GM19397 (cell line): ENCODE results near the gene PGAM2.
"Not testable (repeated sequence)": the region's sequence is repeated elsewhere in the genome, so short reads cannot be mapped to it uniquely, and the experiment has no call there.

Experiments used
- ATAC-seq: cut with Tn5 transposase; IDR thresholded peaks from one replicate; pipeline ENCODE4 v1.9.1; 2021; ENCODE audit warnings: mild to moderate bottlenecking, moderate library complexity; ENCODE audit not compliant: unreplicated experiment

Gene PGAM2

GRCh38 chr7:44052771-44053365, 12.5 kb downstream of the PGAM2 start:
- no peak for ATAC-seq

- no peak for ATAC-seq
Measured at GRCh38 chr7:44051611-44052220, 13.7 kb downstream of the PGAM2 start.

GRCh38 chr7:44050915-44051560, 14.3 kb downstream of the PGAM2 start:
- no peak for ATAC-seq

GRCh38 chr7:44050121-44050914, 15.0 kb downstream of the PGAM2 start:
- ATAC-seq: no peak

- no peak for ATAC-seq
Measured at GRCh38 chr7:44048031-44048795, 17.2 kb downstream of the PGAM2 start.

GRCh38 chr7:44046321-44047061, 18.9 kb downstream of the PGAM2 start:
- peak; percentile 54 for ATAC-seq

- peak; percentile 1 for ATAC-seq
Measured at GRCh38 chr7:44045226-44046014, 19.9 kb downstream of the PGAM2 start.

- ATAC-seq: peak; percentile 64
Measured at GRCh38 chr7:44044315-44045225, 20.8 kb downstream of the PGAM2 start, which contains the start of gene DBNL. DBNL (plus strand) TSS chr7:44044702; CDS start chr7:44044738, 36 bp downstream.

- ATAC-seq: no peak
Measured at GRCh38 chr7:44043902-44044301, 21.5 kb downstream of the PGAM2 start.

GRCh38 chr7:44042221-44042620, 23.1 kb downstream of the PGAM2 start:
- no peak for ATAC-seq

- ATAC-seq: peak; percentile 49
Measured at GRCh38 chr7:44040493-44040891, 24.9 kb downstream of the PGAM2 start.

GRCh38 chr7:44039800-44040492, 25.4 kb downstream of the PGAM2 start:
- ATAC-seq: peak; percentile 6

GRCh38 chr7:44038961-44039558, 26.3 kb downstream of the PGAM2 start:
- ATAC-seq: peak; percentile 59

- not testable (repeated sequence) for ATAC-seq
Measured at GRCh38 chr7:44038553-44038952, 26.8 kb downstream of the PGAM2 start.

- ATAC-seq: not testable (repeated sequence)
Measured at GRCh38 chr7:44037951-44038350, 27.4 kb downstream of the PGAM2 start.

GRCh38 chr7:44036364-44036763, 29.0 kb downstream of the PGAM2 start:
- ATAC-seq: not testable (repeated sequence)
